Measurements from ENCODE around the gene RAPSN.
A peak's percentile ranks its signal among the peaks of the same experiment; 100 is the strongest.

The RAPSN gene

GRCh38 chr11:47464483-47464882 is 15.5 kb upstream of the RAPSN start:
- no peak for DNase-seq

DNA sequence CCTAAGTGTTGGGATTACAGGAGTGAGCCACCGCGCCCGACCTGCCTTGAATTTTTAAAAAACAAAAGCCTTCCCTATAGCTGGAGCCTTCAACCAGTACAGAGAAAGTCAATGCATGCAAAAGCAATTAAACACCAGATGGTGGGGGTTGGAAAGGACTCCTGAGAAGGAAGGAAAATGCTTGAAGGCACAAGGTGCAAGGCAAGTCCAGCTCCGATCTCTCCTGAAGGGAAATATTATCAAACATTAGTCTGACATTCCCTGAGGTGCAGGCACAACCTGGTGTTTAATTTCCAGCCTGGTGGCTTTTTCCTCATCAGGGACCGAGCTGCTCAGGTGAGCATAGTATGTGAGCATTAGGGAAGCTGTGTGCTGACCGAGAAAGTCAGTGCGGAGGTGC is 12.9 kb upstream of the RAPSN start:
- no peak for DNase-seq

GRCh38 chr11:47460571-47461235 is 11.8 kb upstream of the RAPSN start:
- no peak for DNase-seq

GRCh38 chr11:47454258-47454671 is 5.3 kb upstream of the RAPSN start:
- DNase-seq = peak; percentile 37 to 71 (median 54)

- DNase-seq = no peak
Measured at GRCh38 chr11:47453365-47453764, 4.4 kb upstream of the RAPSN start.

DNA sequence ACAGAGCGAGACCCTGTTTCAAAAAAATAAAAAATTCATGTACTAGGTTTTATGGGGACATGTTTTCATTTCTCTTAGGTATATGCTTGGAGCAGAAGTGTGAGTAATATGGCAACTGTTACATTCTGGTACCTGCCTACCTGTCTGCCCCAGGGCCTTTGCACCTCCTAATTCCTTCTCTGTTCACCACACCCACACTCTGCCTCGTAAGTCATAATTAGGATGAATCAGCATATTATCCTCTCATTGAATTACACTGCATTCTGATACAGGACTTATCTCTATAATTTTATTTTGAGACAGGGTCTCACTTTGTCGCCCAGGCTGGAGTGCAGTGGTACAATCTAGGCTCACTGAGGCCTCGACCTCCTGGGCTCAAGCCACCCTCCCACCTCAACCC is 3.1 kb upstream of the RAPSN start:
- no peak for DNase-seq

DNA sequence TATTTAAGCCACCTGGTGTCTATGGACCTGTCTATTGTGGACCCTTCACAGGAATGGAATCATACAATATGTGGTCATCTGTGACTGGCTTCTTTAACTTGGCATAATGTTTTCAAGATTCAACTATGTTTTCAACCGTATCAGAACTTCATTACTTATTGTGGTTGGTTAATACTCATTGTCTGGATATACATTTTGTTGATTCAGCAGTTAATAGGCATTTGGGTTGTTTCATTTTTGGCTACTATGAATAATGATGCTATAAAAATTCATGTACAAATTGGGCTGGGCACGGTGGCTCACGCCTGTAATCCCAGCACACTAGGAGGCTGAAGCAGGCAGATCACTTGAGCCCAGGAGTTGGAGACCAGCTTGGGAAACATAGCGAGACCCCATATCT is 2.5 kb upstream of the RAPSN start:
- no peak for DNase-seq

DNA sequence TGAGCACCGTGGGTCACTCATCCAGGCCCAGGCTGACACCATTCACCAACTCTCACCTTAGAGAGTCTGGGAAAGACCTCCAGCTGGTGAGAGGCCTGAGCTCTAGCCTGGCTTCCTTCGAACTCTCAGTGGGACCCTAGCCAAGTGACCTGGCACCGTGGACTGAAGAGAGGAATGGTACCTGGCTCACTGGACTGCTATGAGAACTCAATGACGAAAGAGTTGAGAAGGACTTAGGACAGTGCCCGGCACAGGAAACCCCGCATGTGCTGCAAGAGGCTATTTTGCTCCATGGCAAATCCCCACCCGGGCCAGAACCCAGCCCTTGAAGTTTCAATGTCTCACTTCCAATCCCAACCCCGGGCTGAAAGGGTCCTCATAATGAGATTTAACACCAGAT is 605 bp upstream of the RAPSN start:
- no peak for DNase-seq

DNA sequence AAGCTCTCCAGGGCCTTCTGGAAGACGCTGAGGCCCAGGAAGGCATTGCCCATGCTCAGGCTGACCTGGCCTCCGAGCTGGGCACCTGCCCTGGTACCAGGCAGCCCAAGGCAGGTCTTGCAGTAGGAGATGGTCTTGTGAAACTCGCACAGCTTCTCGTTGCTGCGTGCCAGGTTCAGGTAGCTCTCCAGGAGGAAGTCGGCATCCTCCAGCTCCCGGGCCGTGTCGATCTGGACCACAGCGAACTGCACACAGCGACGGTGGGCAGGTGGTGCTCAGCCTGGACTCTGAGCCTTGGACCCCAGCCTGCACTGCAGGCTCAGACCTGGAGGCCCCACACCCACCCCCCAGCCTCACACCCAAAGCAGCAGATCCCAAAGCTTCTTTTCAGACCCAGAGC is 1.0 kb downstream of the RAPSN start:
- no peak for DNase-seq

DNA sequence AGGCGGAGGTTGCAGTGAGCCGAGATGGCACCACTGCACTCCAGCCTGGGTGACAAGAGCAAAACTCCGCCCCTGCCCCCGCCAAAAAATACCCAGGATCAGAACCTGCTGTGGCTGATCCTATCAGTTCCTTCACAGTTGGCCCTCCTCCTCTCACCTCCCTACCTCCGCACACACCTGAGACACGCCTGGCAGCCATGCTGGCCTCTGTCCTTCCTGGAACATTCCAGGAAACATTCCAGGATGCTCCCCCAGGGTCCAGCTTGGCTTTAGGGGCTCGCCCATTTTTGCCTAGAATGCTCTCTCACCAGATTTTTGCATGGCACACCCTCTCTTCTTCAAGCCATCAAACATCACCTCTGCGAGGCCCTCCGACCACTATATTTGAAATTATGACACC is 2.1 kb downstream of the RAPSN start:
- DNase-seq = no peak

GRCh38 chr11:47445840-47446239 is 3.1 kb downstream of the RAPSN start:
- DNase-seq = no peak

DNA sequence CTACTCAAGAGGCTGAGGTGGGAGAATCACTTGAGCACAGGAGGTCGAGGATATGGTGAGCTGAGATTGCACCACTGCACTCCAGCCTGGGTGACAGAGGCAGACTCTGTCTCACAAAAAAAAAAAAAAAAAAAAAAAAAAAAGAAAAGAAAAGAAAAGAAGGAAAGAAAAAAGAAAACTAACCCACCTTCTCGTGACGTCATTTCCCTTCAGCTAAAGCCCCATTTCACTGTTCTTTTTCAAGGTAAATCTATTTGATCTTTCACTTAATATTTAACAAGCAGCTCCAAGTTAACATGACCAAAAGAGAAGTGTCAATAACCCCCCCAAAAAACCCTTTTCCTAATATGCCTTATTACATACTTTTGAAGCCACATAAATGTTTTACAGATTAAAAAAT is 5.1 kb downstream of the RAPSN start:
- no peak for DNase-seq

DNA sequence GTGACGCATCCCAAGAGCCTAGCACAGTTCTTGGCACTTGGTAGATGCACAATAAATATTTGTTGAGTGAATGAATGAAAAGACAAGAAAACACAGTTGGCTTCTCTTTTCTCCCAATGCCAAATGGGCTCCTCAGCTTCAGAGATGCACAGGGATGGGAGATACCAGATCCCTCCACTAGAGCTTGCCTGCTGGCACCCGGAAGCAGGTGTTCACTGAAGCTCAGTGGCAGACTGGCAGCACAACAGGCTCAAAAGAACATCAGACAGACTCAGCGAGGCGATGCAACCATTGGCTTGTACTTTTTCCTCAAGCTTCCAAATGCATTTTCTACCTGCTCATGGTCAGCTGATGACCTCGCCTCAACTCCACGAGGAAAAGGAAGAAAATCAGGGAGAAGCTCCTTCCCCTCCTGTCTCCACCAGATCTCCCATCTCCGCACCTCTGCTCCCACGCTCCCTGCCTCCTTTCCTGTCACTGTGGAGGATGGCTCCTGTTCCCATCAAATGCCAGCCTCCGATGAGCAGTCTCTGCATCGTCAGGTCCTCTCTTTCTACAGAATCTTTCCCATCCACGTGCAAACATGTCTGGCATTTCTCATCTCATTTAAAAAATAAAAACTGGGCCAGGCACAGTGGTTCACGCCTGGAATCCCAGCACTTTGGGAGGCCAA is 5.8 kb downstream of the RAPSN start:
- DNase-seq = no peak

DNA sequence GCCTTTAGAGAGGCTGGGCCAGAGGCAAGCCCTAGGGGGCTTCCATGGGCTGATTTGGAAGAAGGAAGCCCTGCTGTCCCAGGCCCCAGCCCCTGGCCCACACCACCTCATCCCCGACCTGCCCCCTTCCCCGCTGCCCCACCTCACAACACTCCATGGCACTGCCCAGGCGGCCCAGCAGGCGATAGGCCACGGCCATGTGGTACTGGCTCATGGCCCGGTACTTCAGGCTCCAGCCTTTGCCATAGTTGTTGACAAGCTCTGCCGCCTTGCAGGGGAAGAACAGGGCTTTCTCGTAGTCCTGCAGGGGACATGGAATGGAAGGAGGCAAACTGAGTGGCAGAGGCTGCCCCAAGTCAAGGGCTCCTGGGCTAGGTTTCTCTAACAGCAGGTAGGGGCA is 6.4 kb downstream of the RAPSN start:
- DNase-seq = no peak

DNA sequence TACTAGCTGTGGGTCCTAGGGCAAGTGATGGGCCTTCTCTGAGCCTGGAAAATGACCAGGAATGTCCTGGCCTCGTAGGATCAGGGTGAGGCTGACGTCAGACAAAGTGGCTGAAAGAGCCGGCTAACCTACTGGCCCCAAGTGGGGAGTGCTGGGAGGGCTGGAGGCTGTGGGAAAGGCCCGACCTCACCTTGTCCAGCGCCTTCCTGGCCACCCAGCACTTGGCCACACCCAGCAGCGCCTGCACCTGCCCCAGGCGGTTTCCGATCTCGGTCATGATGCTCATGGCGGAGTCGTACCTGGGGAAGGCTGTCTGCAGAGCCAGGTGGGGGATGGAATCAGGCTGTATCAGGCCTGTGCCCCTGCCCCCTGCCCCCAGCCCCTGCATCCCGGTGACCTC is 7.5 kb downstream of the RAPSN start:
- DNase-seq = no peak

DNA sequence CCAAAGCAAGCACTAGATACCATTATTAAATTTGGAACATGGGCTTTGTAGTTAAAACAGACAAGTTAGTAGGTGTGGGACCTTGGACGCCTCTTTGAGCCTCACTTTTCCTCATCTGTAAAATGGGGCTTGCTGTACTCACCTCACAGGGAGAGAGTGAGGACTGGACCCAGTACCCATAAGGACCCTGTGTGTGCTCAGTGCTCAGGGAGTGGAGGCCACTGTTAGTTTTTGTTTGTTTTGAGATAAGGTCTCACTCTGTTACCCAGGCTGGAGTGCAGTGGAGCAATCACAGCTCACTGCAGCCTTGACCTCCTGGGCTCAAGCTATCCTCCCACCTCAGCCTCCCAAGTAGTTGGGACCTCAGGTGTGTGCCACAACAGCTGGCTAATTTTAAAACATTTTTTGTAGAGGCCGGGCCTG is 8.9 kb downstream of the RAPSN start:
- DNase-seq = no peak

GRCh38 chr11:47438721-47439120 is 10.2 kb downstream of the RAPSN start:
- DNase-seq = no peak

- DNase-seq = no peak
Measured at GRCh38 chr11:47437746-47438418, 11.1 kb downstream of the RAPSN start.

DNA sequence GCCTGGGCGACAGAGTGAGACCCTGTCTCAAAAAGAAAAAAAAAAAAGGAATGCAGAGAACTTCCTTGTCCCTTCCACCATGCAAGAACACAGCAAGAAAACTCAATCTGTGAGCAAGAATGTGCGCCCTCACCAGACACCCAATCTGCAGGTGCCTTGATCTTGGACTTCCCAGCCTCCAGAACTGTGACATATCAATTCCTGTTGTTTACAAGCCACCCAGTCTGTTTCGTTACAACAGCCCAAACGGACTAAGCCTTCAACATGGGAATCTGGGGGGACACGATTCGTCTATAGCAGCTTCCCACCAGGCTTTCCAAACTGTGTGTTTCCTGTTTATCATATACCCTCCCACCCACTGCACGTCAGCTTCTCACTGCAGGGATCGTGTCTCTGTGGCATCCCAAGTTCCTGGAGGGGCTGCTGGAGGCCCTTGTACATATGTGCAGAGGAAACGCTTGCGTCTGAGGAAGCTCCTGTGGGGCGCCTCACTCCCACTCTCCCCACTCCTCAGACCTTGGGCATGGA is 11.7 kb downstream of the RAPSN start:
- DNase-seq = no peak

GRCh38 chr11:47436726-47437125 is 12.2 kb downstream of the RAPSN start:
- no peak for DNase-seq

DNA sequence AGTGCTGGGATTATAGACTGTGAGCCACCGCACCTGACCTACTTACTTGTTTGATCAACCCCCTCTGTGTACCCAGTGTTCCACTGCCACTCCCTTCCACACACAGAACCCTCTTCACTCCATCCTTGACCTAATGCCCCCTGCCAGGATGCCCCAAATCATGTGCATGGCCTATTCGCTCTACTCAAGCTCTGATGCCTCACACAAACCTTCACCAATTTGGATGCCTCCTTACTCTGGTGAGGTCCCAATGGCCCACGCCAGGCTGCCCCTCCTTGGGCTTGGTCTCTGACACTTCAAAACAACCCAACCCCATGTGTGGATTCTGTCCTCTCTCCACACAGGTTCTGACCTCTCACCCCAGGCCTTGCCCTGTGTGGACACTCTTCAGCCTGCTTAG is 13.2 kb downstream of the RAPSN start:
- DNase-seq = no peak

DNA sequence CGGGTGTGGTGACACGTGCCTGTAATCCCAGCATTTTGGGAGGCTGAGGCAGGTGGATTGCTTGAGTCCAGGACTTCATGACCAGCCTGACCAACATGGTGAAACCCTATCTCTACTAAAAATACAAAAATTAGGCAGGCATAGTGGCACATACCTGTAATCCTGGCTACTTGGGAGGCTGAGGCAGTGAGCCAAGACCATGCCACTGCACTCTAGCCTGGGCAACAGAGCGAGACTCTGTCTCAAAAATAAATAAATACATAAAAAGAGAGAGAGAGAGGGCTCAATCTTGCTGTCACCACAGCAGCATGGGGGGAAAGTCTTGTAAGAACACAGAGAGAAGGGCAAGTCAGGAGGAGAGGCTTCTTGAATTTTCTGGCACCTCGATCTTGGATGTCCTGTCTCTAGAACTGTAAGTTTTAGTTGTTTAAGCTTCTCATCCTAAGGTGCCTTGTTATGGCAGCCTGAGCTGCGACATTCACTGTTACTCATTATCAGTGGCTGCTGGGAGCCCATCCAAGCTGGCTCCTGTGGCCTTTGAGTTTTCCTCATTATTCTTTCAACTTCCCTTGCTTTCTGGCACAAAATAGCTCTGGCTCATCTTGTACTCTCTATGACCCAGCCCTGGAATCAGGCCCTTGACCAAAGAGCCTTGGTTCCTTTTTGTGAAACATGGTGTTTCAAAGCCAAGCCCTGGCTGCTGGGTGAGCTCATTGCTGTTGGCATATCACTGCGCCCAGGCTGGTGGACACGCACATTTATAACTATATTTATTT is 14.7 kb downstream of the RAPSN start:
- no peak for DNase-seq

DNA sequence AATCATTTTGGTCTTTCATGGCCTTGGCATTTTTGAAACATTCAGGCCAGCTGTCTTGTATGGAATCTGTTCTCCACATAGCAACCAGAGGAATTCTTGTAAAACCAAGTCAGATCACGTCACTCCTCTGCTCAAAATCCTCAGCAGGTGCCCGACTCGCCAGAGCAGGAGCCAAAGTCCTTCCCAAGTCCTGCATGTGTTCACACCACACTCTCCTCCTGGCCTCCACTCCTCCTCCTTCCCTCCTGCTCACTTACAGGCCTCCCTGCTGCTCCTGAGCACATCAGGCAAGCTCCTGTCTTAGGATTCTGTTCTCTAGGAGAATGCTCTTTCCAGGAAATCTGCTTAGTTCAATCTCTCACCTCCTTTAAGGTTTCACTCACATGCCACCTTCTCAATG is 15.8 kb downstream of the RAPSN start:
- no peak for DNase-seq

Measured in stimulated activated naive CD4-positive, alpha-beta T cell (primary cell).